Right atrium auricular region (tissue), 2 donors: ENCODE results near the gene TCN1. TPM values are rescaled to one million over a fixed set of nuclear protein-coding genes. Genes with fewer than 3 reads are reported as not detected.
"Not testable (repeated sequence)": the region's sequence is repeated elsewhere in the genome, so short reads cannot be mapped to it uniquely, and the experiment has no call there.

ENCODE experiments used
- DNase-seq: peaks from one replicate; pipeline ENCODE4 v3.0.0-alpha.2; 2019; ENCODE audit warnings: low spot score
- H3K27ac ChIP-seq, 2 donors: fragments of 200-600 bp; sonication (generic); 1 replicate in 1 of 2; 2 replicates in 1 of 2; pipeline ENCODE4 v1.5.1; 2016 to 2019
- H3K27me3 ChIP-seq, 2 donors: fragments of 200-600 bp; sonication (generic); one replicate each; pipeline versions ENCODE4 v1.5.1 to v1.6.0; 2017 to 2019
- H3K36me3 ChIP-seq: fragments of 200-600 bp; sonication (generic); one replicate; pipeline ENCODE4 v1.5.1; 2016
- H3K4me1 ChIP-seq, 2 donors: fragments of 200-600 bp; sonication (generic); one replicate each; pipeline versions ENCODE4 v1.5.1 to v1.6.0; 2017 to 2019
- H3K4me3 ChIP-seq, 2 donors: fragments of 200-600 bp; sonication (generic); 1 replicate in 1 of 2; 2 replicates in 1 of 2; pipeline ENCODE4 v1.5.1; 2017 to 2019; ENCODE audit warnings: mild to moderate bottlenecking in 1 of 2, moderate library complexity in 1 of 2
- H3K9me3 ChIP-seq, 2 donors: fragments of 200-600 bp; sonication (generic); one replicate each; pipeline ENCODE4 v1.5.1; 2019
- CTCF ChIP-seq, 2 donors: fragments of 200-600 bp; sonication (generic); IDR thresholded peaks; one replicate each; pipeline ENCODE4 v1.5.1; 2019; ENCODE audit warnings: antibody characterized with exemption in 2 of 2
- total RNA-seq, 2 donors: library from RNA; depleted of rRNA; stranded (reverse); fragments of >200 nt; gene quantifications; one replicate each; pipeline ENCODE4 v1.1.0, GENCODE V29; 2016

Gene TCN1
- total RNA-seq, 2 donors from 2014 or later, result not detected

- peak; percentile 47 to 76 for TF ChIP-seq CTCF (IDR thresholded peaks at IDR 0.05)
- no peak for DNase-seq
- no peak overlapping the region for H3K4me3 ChIP-seq
Measured at GRCh38 chr11:59822989-59823566, 43.2 kb downstream of the TCN1 start.

GRCh38 chr11:59818572-59818971, 47.7 kb downstream of the TCN1 start:
- no peaks in the 10 kb centered on the region for H3K4me1 ChIP-seq
- H3K4me3 ChIP-seq, result no peak overlapping the region
- H3K36me3 ChIP-seq, result no peaks in the 10 kb centered on the region
- no peak for TF ChIP-seq CTCF (IDR thresholded peaks at IDR 0.05)
- H3K27me3 ChIP-seq, result no peaks in the 10 kb centered on the region
- no peak overlapping the region for H3K27ac ChIP-seq
- DNase-seq, result no peak
- H3K9me3 ChIP-seq, result no peaks in the 10 kb centered on the region

More at GRCh38 chr11:59822989-59823566, 43.2 kb downstream of the TCN1 start:
- Histone ChIP-seq H3K9me3 (no peaks in the 10 kb centered on the region), H3K36me3 (no peaks in the 10 kb centered on the region), H3K27ac (no peak overlapping the region), H3K27me3 (no peaks in the 10 kb centered on the region), H3K4me1 (no peaks in the 10 kb centered on the region)

- H3K36me3 ChIP-seq, H3K4me3 ChIP-seq, H3K27me3 ChIP-seq, H3K27ac ChIP-seq, H3K4me1 ChIP-seq, H3K9me3 ChIP-seq, DNase-seq: not testable (repeated sequence)
Measured at GRCh38 chr11:59816434-59816833, 49.9 kb downstream of the TCN1 start.

- no peak for DNase-seq
- peaks cover 0 to 4% of the 10 kb centered on the region in 2 donors for H3K4me1 ChIP-seq
- no peak overlapping the region for H3K27ac ChIP-seq
- no peak overlapping the region for H3K4me3 ChIP-seq
- H3K27me3 ChIP-seq, result no peaks in the 10 kb centered on the region
- no peaks in the 10 kb centered on the region for H3K36me3 ChIP-seq
- no peak for TF ChIP-seq CTCF (IDR thresholded peaks at IDR 0.05)
- H3K9me3 ChIP-seq, result no peaks in the 10 kb centered on the region
Measured at GRCh38 chr11:59815754-59816153, 50.5 kb downstream of the TCN1 start.

- H3K4me3 ChIP-seq, result no peak overlapping the region
- H3K9me3 ChIP-seq, result no peaks in the 10 kb centered on the region
- TF ChIP-seq CTCF (IDR thresholded peaks at IDR 0.05), result no peak
- H3K4me1 ChIP-seq, result peaks cover 0 to 12% of the 10 kb centered on the region in 2 donors
- DNase-seq, result no peak
- no peak overlapping the region for H3K27ac ChIP-seq
- no peaks in the 10 kb centered on the region for H3K36me3 ChIP-seq
- H3K27me3 ChIP-seq, result no peaks in the 10 kb centered on the region
Measured at GRCh38 chr11:59814021-59814420, 52.3 kb downstream of the TCN1 start.

GRCh38 chr11:59813364-59813763, 52.9 kb downstream of the TCN1 start:
- H3K9me3 ChIP-seq, result no peaks in the 10 kb centered on the region
- no peaks in the 10 kb centered on the region for H3K27me3 ChIP-seq
- no peak for DNase-seq
- no peak overlapping the region for H3K4me3 ChIP-seq
- no peak overlapping the region for H3K27ac ChIP-seq
- TF ChIP-seq CTCF (IDR thresholded peaks at IDR 0.05), result no peak
- H3K4me1 ChIP-seq, result peaks cover 0 to 12% of the 10 kb centered on the region in 2 donors
- no peaks in the 10 kb centered on the region for H3K36me3 ChIP-seq
